Uterus (tissue), 4 donors: ENCODE results near the gene ZNF462. TPM values are rescaled to one million over a fixed set of nuclear protein-coding genes. Genes with fewer than 3 reads are reported as not detected.

ENCODE experiments used
- DNase-seq, 2 donors: peaks; one replicate each; pipeline ENCODE4 v3.0.0-alpha.2; 2019 to 2020
- H3K27ac ChIP-seq, 2 donors: fragments of 200-600 bp; sonication (generic); 1 replicate in 1 of 2; 2 replicates in 1 of 2; pipeline ENCODE4 v1.5.1; 2016 to 2018
- H3K27me3 ChIP-seq, 2 donors: fragments of 200-600 bp; sonication (generic); one replicate each; pipeline ENCODE4 v1.5.1; 2018 to 2019; ENCODE audit warnings: control low read depth in 1 of 2
- H3K36me3 ChIP-seq, 2 donors: fragments of 200-600 bp; sonication (generic); one replicate each; pipeline ENCODE4 v1.5.1; 2019; ENCODE audit warnings: control low read depth in 1 of 2
- H3K4me1 ChIP-seq, 2 donors: fragments of 200-600 bp; sonication (generic); one replicate each; pipeline ENCODE4 v1.5.1; 2018 to 2019; ENCODE audit warnings: control low read depth in 1 of 2
- H3K4me3 ChIP-seq, 2 donors: fragments of 200-600 bp; sonication (generic); 1 replicate in 1 of 2; 2 replicates in 1 of 2; pipeline ENCODE4 v1.5.1; 2018 to 2019; ENCODE audit warnings: mild to moderate bottlenecking in 1 of 2
- H3K9me3 ChIP-seq, 2 donors: fragments of 200-600 bp; sonication (generic); one replicate each; pipeline ENCODE4 v1.5.1; 2019; ENCODE audit warnings: control low read depth in 1 of 2
- CTCF ChIP-seq, 4 experiments: fragments of 200-600 bp in 2 of 4; fragments of 450-650 bp in 2 of 4; sonication (generic) in 2 of 4; IDR thresholded peaks; one replicate each; pipeline ENCODE4 v1.5.1; 2016 to 2019; ENCODE audit warnings: antibody characterized with exemption in 4 of 4, mild to moderate bottlenecking in 2 of 4, moderate library complexity in 1 of 4
- POLR2A ChIP-seq, 2 donors: fragments of 450-650 bp; IDR thresholded peaks; one replicate each; pipeline ENCODE4 v1.6.1; 2016; ENCODE audit warnings: antibody characterized with exemption in 2 of 2, mild to moderate bottlenecking in 1 of 2, moderate library complexity in 1 of 2
- intact Hi-C: fragments of 100-400 bp; cut with DNase I; formaldehyde crosslinking; loops from one replicate; pipeline ENCODE4 v1.15.1; 2023; ENCODE audit warnings: low total_unique reads
- total RNA-seq, 4 donors: library from RNA; depleted of rRNA in 3 of 4; stranded (reverse); fragments of >200 nt in 3 of 4; gene quantifications; one replicate each; pipeline versions ENCODE4 v1.1.0 to v1.2.4, GENCODE V29; 2014 to 2023
- donor health status: DM: yes; HTN: yes; CAD: no.

Gene ZNF462
- total RNA-seq, 4 donors from 2014 or later: 18.2 to 136 (median 60.1) TPM

GRCh38 chr9:106886111-106887046, 23.4 kb downstream of the ZNF462 start:
- Histone ChIP-seq H3K27ac (no peak overlapping the region), H3K4me3 (no peak overlapping the region), H3K36me3 (no peaks in the 10 kb centered on the region), H3K9me3 (no peaks in the 10 kb centered on the region), H3K4me1 (peaks cover 0 to 4% of the 10 kb centered on the region in 2 donors), H3K27me3 (no peaks in the 10 kb centered on the region)
- TF ChIP-seq POLR2A (IDR thresholded peaks at IDR 0.05) (no peak), CTCF (IDR thresholded peaks at IDR 0.05) (no peak)
- intact Hi-C loops: no loop called here
- no peak for DNase-seq

GRCh38 chr9:106887066-106887465, 24.1 kb downstream of the ZNF462 start:
- H3K4me1 ChIP-seq: peaks cover 0 to 4% of the 10 kb centered on the region in 2 donors
- DNase-seq: no peak
- no peak overlapping the region for H3K4me3 ChIP-seq
- TF ChIP-seq POLR2A (IDR thresholded peaks at IDR 0.05) (no peak), CTCF (IDR thresholded peaks at IDR 0.05) (no peak)
- no peaks in the 10 kb centered on the region for H3K27me3 ChIP-seq
- H3K9me3 ChIP-seq: no peaks in the 10 kb centered on the region
- no peak overlapping the region for H3K27ac ChIP-seq
- intact Hi-C loops: no loop called here
- H3K36me3 ChIP-seq: no peaks in the 10 kb centered on the region

GRCh38 chr9:106889061-106889590, 26.2 kb downstream of the ZNF462 start:
- H3K4me3 ChIP-seq: no peak overlapping the region
- no peak for DNase-seq
- TF ChIP-seq CTCF (IDR thresholded peaks at IDR 0.05) (no peak), POLR2A (IDR thresholded peaks at IDR 0.05) (no peak)
- H3K4me1 ChIP-seq: peaks cover 0 to 3% of the 10 kb centered on the region in 2 donors
- no peaks in the 10 kb centered on the region for H3K9me3 ChIP-seq
- H3K27me3 ChIP-seq: no peaks in the 10 kb centered on the region
- intact Hi-C loops: no loop called here
- no peaks in the 10 kb centered on the region for H3K36me3 ChIP-seq
- H3K27ac ChIP-seq: peak overlapping the region in 1 of 2 donors; percentile 38

- no peaks in the 10 kb centered on the region for H3K4me1 ChIP-seq
- DNase-seq: no peak
- intact Hi-C loops: no loop called here
Measured at GRCh38 chr9:106890608-106891007, 27.6 kb downstream of the ZNF462 start.

More at GRCh38 chr9:106890608-106891007, 27.6 kb downstream of the ZNF462 start:
- Histone ChIP-seq H3K27me3 (no peaks in the 10 kb centered on the region), H3K27ac (no peak overlapping the region), H3K4me3 (no peak overlapping the region), H3K9me3 (no peaks in the 10 kb centered on the region), H3K36me3 (no peaks in the 10 kb centered on the region)
- no peak for TF ChIP-seq CTCF (IDR thresholded peaks at IDR 0.05)
- no peak for TF ChIP-seq POLR2A (IDR thresholded peaks at IDR 0.05)
